GM21723 (cell line): Measurements from ENCODE around the gene TRAPPC13.
A peak's percentile ranks its signal among the peaks of the same experiment; 100 is the strongest.
"Not testable (repeated sequence)": the region's sequence is repeated elsewhere in the genome, so short reads cannot be mapped to it uniquely, and the experiment has no call there.

ENCODE experiments used
- ATAC-seq: cut with Tn5 transposase; IDR thresholded peaks from one replicate; pipeline ENCODE4 v1.9.1; 2021; ENCODE audit warnings: mild to moderate bottlenecking, moderate library complexity; ENCODE audit not compliant: unreplicated experiment

The TRAPPC13 gene

GRCh38 chr5:65676056-65676455, 51.2 kb downstream of the TRAPPC13 start:
- not testable (repeated sequence) for ATAC-seq

DNA sequence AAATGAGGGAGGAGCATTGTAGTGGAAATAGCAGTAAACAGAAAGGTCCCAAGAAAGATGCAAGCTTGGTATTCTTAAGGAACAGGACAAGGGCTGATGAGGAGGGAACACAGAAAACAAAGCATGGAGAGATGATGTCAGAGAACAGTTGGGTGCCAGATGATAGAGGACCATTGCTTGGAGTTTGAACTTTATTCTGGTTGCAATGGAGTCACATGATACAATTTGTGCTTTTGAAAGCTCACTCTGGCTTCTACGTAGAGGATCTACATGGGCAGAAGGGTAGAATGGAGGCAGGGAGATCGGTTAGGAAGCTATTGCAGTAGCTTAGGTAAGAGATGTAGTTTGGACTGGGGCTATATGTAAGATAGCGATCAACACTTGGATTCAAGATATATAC, 57.3 kb downstream of the TRAPPC13 start:
- no peak for ATAC-seq

DNA sequence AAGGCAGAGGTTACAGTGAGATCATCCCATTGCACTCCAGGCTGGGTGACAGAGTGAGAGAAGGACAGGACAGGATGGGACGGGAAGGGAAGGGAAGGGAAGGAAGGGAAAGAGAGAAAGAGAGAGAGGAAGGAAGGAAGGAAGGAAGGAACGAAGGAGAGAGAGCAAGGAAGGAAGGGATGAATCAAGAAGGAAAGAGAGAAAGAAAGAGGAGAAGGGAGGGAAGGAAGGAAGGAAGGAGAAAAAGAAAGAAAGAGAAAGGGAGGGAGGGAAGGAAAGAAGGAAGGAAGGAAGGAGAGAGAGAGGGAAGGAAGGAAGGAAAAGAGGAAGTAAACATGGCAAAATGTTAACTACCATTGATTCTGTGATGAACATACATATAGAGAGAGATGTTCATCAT, 68.3 kb downstream of the TRAPPC13 start:
- ATAC-seq, result no peak

- ATAC-seq, result no peak
Observed at GRCh38 chr5:65695162-65695755, 70.4 kb downstream of the TRAPPC13 start.

- no peak for ATAC-seq
Observed at GRCh38 chr5:65695896-65696295, 71.1 kb downstream of the TRAPPC13 start.

DNA sequence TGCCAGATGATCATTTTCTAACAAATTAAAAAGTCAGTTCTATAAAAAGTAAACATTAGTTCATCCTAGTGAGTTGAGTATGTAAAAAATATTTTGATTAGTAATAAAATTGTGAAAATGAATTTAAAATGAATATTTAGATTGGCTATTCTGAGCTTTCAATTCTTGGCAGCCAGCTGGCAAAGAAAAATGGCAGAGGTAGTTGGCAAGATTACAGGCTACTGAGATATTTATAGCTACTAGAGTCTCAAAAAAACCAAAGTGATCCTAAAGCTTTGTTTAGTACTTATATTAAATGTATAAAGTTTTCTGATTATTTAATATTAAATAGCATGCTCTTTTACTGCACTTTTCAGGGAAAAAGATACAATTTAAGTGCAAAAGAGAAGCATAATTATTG, 72.1 kb downstream of the TRAPPC13 start:
- ATAC-seq, result no peak

DNA sequence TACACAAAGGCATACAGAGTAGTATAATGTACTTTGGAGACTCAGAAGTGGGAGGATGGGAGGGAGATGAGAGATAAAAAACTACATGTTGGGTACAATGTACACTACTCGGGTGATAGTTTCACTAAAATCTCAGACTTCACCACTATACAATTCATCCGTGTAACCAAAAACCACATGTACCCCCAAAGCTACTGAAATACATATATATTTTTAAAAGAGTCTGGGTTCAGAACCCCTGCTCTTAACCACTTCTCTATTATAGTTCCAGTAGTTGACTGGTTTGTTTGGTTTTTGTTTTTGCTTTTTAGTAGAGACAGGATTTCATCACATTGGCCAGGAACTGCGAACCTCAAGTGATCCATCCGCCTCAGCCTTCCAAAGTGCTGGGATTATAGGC, 74.5 kb downstream of the TRAPPC13 start:
- peak; percentile 61 for ATAC-seq

DNA sequence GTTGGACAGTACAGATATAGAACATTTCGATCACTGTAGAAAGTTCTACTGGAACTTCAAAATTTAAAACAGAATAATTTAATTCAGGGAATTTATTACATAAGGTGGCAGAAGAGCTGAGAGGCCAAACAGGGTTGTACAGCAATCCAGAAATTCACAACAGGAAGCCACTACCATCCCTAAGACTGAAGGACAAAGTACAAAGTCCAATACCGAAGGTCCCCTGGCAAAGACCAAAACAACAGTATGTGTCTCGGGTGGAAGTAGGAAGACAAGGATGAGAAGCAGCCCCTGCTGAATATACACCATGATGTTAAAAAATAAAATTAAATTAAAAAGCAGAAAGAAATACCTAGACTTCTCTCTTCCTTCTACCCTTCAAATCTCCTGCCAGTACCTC, 77.2 kb downstream of the TRAPPC13 start:
- no peak for ATAC-seq

DNA sequence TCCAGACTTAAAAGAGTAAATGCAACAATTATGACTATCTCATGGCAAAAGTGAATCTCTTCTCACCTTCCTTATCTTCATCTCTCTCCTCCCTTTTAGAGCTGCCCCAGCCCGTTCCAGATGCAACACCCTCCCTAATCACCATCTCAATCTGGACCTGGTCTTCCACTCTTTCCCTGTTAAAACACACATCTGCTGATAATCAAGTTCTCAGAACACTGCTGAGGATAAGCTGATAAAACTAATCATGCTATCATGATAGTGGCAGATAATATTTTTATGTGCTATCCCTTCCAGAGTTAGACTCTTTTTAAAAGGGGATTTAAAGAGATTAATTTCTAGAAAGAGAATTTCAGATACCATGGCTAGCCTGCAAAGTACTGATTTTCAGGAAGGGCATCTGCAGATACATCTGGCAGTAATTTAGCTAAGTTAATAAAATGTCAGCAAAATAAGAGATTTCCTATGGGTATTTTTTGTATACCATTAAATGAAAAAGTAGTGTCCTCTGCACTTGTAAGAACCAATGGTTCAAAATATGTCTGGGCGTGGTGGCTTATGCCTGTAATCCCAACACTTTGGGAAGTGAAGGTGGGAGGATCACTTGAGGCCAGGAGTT, 79.9 kb downstream of the TRAPPC13 start:
- ATAC-seq, result no peak

DNA sequence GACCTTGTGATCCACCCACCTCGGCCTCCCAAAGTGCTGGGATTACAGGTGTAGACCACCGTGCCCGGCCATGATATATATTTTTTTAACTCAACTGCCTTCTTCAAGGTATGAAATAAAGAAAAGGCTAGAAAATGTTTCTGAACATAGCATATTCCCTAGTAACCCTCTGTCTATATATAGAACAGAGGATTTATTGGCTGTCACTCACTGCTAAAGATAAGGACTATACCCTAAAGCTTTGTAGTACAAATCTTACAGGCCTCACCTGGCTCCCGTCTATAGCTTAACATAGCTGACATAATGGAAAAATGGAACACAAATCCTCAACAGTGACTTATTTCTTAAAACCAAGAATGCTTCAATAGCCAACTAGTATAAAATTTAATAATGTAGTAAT, 82.8 kb downstream of the TRAPPC13 start:
- no peak for ATAC-seq

DNA sequence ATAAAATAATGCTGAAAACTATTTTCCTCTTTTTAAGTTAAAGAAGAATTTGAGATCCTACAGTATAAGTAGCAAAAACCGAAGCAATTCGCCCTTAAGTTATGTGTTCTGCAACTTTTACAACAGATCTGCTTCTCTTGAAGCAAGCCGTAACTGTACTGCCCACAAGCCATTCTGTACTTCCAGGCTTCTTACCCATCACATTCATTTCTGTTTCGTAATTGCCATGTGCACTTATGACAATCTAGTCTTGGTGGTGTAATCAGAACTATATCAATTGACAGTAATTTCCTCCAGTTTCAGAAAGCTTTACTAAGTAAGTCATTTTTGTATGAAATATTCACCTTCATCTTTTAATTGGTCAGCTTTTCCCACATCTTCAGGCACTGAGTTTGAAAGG, 83.3 kb downstream of the TRAPPC13 start:
- ATAC-seq, result no peak
